Activated CD4-positive, alpha-beta T cell treated with anti-CD3 and anti-CD28 coated beads for 4 hours (primary cell): ENCODE data around the gene PBX1.
"Not testable (repeated sequence)": the region's sequence is repeated elsewhere in the genome, so short reads cannot be mapped to it uniquely, and the experiment has no call there.

Experiments used
- DNase-seq, 2 donors: peaks; one replicate each; pipeline ENCODE4 v3.0.0-alpha.2; 2020

Gene PBX1

DNA sequence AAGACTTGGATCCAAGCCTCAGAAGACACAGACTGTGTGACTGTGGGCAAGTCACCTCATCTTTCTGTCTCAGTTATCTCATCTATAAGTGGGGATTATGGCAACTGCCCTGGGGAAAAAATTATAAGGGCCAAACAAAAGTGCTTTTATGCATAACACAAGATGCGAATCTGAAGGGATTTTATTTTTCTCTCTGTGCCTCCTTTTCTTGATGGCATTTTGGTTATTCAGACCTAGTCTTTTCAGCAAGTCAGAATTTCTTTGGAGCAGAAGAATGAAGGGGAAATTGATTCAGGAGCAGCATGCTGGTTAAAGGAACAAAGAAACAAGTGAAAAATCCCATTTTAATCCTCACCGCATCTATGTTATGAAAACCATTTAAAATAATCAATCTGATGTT lies 86.9 kb downstream of the PBX1 start:
- DNase-seq = no peak

DNA sequence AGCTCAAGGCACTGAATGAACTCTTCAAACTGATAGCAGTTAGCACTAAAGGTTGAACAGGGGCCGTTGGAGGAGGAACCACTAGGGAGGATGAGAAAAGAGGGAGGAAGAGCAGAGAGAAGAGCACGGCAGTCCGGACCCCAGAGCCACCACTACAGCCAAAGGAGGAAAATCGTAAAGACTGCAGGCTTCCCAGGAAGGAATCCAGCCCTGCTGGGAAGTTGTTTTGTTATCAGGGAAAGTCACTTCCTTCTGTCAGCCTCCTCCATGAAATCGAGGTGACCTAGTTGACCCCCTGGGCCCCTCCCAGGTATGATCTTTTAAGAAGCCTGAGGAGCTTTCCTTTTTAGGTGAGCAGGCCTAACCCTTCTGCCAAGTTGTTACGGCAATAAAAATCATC lies 88.2 kb downstream of the PBX1 start:
- DNase-seq = no peak

DNA sequence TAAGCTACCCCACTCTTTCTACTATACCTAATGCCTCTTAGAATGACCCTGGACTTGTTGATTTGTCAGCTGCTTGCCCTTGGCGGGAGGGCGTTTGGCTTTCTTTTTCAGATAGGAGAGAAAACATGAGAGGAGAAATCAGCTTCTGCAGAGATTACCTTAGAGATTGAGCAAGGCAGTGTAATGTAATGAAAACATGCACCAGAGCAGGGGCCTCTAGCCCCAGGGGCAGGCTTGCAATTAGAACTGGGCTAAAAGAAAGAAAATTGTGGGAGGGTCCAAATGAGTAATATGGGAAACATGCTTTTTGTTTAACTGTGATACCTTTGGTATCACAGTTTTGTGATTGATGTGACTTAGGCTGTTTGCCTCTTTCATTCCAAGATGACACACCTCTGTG lies 89.7 kb downstream of the PBX1 start:
- no peak for DNase-seq

DNA sequence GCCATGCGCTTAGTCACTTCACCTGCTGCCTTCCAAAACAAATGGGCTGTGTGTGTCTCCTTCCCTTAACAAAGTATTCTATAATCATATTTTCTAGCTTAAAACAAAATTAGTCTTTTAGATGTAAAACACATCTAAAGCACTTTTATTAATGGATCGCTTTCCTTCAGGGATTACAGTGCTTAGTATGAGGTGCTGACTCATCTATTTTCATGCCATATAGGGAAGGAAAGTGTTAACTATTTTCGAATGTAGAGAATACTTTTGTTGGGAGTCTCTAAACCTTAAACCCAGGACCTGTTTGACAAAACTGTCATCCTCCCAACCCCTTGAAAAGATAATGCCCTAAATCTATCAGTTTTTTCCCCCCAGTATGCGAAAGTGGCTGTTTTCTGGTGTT lies 90.2 kb downstream of the PBX1 start:
- DNase-seq = no peak

DNA sequence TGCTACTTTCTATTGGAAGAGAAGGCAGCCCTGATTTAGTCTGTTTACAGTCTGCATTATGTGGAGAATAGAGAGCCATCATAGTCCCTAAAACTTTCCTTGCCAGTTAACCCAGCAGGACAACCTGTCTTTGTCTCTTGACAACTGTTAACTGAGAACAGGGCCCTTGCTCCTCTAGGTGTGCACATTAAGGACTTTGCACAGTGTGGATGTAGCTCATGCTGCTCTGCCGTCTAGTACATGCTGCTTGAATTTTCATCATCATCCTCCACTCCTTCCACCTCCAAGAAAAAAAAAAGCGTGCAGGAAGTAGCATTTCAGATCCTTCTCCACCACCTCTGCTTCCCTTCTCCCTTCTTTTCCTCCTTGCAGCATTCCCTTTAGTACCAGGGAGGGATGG lies 91.5 kb downstream of the PBX1 start:
- no peak for DNase-seq

DNA sequence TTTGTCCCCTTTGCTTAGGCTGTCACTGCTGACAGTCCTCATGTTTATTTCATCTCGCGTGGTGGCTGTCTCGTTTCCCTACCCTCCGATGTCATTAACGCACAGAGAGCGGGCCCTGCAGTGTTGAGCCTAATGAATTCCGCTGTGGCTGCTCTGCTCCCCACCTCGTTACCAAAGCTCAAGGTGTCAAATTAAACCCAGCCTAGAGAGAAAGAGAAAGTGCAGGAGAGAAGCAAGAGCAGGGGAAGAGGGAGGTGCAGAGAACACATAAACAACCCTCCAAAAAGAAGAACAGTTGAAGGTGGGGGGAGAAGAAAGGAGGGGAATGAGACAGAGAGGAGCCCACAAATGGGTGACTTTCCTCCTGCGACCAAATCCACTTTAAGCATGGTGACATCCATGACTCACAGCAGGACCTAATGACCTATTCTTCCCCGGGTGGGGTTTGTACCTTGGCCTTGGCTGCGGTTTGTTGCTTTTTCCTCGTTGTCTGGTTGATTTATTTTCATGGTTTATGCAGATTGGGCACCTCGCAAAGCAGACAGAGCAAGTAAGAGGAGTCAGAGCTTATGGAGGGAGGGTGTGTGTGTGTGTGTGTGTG lies 92.5 kb downstream of the PBX1 start:
- DNase-seq = no peak

DNA sequence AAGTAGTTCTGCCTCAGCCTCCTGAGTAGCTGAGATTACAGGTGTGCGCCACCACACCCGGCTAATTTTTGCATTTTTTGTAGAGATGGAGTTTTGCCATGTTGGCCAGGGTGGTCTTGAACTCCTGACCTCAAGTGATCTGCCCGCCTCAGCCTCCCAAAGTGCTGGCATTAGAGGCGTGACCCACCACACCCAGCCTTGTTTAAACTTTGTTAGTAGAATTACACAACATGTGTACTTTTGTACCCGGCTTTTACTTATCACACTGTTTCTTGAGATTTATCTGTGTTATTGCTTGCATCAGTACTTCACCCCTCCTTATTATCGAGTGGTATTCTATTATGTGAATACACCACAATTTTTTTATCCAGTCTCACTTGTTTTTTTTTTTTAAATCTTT lies 94.0 kb downstream of the PBX1 start:
- DNase-seq = not testable (repeated sequence)

DNA sequence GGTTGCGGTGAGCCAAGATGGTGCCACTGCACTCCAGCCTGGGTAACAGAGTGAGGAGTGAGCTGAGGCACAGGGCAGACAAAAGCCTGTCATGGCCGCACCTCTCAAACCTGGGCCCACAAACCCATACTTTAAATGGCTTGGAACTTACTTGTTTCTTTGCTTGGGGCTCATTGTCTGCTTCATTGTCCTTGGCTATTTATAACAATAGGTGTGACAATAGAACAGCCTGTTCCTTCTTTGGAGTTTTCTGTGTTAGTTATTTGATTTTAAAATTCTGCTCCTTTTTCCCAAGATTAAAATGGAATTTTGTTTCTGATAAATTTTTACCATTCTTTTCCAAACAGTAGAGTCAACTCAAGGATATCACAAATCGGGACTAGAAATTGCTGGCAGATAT lies 94.7 kb downstream of the PBX1 start:
- no peak for DNase-seq

DNA sequence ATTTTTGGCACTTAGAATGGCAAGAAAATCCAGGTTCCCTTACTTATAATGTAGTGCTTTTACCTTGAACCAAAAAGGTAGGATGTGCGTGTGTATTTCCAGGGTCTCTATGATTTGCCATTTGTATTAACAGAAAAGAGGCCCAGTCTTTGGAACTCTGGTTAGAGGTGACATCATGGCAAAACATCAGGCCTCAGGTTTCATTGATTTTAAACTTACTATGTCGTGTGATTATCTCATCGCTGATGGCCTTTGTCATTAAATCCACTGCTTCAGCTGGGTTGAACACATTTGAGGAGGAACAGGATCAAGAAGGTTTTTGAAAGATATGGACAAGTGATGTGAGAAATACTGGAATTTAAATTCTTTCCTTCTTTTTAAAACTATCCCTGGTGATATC lies 95.2 kb downstream of the PBX1 start:
- DNase-seq = no peak

DNA sequence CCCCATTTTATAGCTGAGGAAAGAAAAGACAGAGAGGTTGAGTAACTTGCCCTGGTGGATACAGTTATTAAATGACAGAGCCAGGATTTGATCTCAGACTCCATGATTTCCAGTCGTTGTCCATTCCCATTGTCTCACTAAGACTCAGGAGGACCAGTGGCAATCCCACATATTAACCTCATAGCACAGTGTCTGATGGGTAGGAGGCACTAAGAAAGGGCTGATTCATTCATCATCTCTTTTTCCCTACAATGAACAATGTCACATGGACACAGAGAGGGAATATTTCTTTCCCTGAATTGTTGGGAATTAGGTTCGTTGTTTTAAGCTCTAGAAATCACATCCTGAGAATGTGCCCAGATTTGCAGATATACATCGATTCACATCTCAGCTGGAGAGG lies 99.9 kb downstream of the PBX1 start:
- DNase-seq = no peak

DNA sequence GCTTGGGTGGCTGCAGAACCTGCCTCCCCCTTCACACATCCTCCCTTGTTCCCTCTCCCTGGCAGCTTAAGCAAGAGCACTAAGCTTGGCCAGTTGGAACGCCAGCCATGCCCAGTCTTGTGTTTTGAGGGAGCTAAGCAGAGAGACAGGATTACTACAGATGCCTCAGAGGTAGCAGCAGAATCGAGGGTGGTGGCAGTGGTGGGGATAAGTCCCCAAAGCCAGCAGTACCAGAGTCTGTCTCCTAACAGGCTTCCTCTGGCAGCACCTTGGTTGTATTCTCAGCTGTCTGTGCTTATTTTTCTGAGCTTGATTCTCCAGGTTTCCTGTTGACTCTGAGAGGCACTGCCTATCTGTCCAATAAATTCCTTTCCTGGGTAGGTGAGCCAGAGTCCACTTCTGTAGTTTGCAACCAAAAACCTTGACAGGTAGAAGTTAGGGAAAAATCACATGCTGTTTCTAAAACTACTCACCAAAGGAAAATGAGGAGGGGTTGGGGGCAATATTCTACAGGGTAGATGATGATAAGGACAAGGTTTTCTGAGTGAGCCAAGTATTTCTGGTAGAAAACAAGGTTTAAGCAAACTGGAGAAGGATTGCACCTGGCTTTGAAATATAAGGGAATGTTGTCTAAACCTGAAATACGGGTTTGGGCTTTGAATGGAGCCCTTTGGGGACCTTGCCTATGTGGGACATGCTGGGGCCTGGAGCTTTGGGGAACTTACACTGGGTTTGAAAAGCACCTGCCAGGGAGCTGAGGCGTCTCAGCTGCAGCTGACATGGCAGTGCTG lies 100.8 kb downstream of the PBX1 start:
- no peak for DNase-seq

DNA sequence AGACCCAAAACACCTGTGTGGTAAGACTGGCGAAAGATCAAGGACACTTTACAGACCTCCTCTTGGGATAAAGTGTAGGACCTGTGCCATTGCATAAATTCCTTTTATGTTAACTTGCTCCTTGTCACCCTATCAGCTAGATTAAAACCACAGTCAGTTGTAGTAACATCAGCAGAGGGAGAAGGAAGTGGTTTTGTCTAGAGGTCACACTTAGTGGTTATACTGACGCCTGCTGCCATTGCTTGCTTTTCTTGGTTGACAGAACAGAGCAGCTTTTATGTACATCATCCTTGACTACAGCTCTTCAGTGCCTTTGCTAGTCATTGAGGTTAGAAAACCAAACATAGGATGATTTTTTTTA lies 101.4 kb downstream of the PBX1 start:
- DNase-seq = no peak

DNA sequence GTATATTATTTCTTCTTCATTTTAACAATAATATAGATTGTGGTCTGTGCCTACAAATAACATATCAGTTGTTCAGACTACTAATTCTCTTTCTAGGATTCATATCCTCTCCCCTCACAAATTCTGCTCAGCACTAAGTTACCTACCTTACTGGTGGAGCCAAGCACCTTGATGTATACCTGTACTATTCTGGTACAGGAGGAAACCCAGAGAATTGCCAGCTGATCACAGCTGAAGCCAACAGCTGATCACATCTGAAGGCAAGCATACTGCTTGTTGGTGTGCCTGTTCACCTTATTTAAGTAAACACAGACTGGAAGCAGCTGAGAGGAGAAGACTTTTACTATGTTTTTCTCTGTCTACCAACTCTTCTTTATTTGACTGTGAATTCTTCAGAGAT lies 101.8 kb downstream of the PBX1 start:
- no peak for DNase-seq

DNA sequence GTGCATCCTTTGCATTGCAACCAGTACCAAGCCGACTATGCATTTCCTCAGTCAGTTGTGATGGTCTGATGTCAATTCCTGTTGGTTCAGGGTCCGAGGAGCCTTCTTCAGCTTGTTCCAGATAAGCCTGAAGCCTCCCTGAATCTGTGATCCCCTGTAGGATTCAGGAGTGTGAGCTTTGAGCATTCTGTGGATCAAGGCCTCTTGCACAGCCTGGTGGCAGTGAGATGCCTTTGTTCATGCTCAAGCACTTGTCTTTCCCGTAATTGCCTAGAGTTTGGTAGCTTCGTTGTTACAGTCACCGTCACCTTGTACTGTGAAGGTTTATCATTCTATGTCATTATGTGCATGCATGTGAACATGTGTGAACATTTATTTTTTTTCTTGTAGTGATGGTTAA lies 103.5 kb downstream of the PBX1 start:
- DNase-seq = no peak

DNA sequence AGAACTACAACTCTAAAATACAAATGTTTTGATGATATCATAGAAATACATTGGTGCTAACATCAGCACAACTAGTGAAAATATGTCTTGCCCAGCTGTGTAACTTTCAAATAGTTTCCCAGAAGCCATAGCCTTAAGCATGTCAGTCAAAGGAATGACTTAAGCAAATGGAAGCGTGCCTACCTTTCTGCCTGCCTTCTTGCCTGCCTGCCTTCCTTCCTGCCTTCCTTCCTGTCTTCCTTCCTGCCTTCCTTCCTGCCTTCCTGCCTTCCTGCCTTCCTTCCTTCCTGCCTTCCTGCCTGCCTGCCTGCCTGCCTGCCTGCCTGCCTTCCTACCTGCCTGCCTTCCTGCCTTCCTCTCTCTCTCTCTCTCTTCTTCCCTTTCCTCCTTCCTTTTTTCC lies 104.0 kb downstream of the PBX1 start:
- no peak for DNase-seq

DNA sequence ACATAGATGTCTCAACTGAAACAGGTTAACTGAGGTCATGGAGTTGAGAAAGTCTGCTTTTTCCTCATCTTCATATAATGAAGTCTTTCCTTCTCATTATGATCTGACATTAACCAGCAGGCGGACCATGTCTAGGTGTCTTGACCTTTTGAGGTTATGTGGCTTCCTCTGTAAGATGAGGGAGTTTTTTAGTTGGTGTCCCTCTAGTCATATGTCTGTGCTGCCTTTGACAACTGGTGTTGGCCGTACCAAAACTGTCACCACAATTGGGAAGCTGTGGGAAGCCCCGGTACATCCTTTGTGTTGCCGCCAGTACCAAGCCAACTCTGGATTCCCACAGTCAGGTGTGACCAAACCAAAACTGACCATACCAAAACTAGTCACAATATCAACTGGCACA lies 105.1 kb downstream of the PBX1 start:
- no peak for DNase-seq

DNA sequence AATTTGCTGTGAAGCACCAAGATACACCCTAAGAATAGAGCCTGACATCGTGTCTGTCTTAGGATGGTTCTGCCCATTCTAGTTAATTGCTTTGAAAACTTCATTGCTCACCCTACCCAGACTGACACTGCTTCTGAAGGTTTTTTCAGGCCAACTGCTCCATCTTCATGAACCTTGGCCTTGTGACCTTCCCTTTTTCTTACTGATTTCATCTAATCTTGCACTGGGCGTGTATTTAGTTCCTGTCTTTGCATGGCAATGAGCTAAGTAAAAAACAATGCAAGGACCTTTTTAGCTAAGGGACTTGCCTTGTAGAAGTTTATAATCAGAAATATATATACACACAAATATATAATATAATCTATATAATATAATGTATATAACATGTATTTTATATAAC lies 108.0 kb downstream of the PBX1 start:
- DNase-seq = no peak

DNA sequence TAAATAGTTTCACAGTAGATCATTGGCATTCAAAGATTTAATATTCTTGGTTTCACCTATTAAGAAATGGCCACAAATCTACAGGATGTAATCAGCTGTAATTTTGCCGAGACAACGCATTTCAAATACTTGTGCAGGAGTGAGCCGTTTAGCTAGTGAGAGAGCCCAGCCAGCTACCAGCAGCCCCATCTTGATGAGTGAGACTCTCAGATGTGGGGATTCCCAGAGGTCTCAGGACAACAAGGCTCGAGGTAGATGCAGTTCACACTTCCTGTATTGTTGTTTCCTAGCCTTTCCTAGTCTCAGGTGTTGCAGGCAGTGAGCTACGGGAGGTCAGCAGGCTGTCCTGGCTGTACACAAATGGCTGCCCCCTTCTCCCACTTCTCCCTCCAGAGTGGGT lies 108.6 kb downstream of the PBX1 start:
- no peak for DNase-seq

DNA sequence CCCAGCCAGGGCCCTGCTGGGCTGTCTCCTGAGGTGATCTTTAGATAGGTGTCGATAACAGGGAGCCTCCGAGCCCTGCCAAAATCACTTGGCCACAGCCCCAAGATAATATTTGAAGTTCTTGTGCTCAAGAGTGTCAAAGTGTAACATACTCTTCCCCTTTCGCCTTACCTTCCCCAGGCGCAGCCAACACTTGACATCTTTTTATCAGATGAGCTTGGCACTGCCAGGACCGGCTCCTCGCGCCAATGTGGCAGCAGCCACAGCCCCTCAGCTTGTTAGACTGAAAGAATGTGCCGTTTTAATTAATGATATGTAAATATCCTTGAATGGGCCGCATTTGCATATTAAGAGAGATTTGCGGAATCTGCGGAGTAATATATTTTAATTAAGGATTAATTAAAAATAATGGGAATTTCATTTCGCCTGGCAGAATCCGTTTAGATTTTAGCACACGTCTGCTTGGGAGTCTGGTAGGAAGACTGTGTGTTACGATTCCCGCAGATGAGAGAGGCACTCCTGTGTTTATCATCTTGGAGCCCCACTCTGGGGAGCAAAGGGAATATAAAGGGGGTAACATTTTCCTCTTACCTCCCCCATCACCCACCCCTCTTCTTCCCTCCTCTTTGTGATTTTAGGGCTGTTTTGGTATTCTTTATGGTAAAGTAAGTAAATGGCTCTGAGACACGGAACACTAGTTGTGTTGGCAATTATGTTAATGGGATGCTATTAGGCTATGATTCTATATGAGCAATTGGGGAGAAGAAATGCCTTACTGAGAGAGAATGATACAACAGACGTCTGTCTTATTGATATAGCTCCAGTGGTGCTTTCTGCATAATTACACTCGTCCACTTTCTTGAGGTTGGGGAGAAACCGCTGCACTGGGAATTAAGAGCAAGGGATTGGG lies 109.8 kb downstream of the PBX1 start:
- no peak for DNase-seq

DNA sequence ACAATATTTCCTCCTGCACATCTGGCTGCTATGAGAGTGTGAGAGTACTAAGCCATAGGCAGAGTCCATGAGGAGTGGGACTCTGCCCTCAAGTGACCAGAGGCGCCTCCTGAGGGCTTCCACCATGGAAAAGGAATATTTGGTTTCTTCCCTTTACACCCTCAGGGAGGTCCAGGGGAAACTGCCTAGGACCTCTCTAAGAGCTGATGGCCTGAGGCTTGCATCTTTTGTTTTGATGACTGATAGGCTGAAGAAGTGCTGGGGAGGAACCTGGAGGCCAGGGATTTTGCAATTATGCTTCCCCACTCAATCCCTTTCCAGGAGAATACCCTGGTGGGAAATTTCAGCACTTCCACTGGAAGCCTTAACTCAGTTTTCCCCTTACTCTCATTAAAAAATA lies 111.0 kb downstream of the PBX1 start:
- no peak for DNase-seq

DNA sequence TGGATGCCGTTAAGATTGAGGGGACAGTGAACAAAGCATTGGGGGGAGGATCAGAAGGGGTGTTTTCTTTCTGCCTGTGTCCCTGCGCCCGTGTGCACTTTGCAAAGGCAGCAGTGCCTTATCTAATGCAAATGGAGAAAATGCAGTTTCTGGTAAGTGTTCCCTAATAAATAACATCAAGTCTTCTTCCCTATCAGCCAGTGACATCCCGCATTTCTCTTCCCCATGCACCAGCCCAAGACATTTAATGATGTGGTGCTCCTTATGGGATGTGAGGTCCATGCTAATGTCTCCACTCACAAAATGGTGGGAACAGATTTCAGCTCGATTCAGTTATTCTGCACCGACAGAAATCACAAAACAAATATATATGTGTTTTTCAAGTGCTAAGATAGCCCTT lies 111.8 kb downstream of the PBX1 start:
- no peak for DNase-seq

DNA sequence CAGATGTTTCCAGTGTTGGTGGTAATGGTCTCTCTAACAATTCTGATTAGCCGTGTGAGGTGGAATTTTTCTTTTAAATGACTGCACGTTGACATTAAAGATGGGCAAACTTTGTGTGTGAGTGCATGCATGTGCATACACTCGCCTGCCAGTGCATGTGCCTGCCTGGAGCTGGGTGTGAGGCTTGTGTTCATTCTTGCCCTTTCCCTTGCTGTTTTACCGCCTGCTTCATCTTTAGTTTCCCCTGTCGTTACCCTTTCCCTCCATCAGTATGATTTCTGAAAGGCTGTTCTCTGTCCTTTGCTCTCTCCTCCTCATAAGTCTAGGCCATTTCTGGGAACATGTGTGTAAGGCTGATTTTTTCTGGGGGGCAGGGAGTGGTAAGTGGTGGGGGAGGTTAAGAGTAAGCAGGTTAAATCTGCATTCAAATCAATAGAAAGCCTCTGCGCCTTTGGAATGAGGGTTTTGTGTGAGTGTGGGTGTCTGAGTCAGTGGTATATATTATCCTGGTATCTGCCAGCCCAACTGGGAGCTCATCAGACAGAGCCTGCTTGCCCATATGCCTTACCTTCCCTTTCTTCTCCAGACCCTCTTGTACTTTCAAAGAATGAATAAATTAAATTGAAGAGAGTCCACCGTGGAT lies 112.5 kb downstream of the PBX1 start:
- DNase-seq = no peak

DNA sequence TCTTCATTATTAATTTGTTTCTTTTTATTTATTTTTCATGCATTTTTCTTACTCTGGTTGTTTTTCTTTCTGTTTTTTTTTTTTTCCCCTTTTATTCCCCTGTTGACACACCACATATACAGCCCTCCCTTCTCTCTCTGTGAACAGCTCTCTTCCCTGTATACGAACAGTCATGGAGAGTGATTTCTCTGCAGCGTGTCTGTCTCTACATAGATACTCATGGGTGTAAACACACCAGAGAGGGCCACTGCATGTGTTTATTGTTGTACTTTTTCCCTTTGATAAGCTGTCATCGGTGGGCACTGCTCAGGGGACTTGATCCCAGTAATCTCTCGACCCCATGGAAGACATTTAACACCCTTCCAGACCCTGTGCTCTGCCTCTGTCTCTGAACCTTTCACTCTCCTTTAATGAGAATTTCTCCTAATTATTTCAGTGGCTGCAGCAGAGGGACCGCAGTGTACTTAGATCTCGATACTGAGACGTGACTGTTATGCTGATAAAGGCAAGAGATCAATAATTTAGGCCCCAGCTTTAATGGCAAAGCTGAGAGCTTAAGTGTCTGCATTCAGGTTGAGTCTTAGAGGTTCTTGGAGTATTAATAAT lies 113.1 kb downstream of the PBX1 start:
- no peak for DNase-seq
